GM19351 (cell line): ENCODE results near the gene GSTM5.
"Not testable (repeated sequence)": the region's sequence is repeated elsewhere in the genome, so short reads cannot be mapped to it uniquely, and the experiment has no call there.

Experiments used
- ATAC-seq: cut with Tn5 transposase; IDR thresholded peaks from one replicate; pipeline ENCODE4 v1.9.1; 2021; ENCODE audit warnings: mild to moderate bottlenecking, moderate library complexity; ENCODE audit not compliant: unreplicated experiment

The GSTM5 gene

DNA sequence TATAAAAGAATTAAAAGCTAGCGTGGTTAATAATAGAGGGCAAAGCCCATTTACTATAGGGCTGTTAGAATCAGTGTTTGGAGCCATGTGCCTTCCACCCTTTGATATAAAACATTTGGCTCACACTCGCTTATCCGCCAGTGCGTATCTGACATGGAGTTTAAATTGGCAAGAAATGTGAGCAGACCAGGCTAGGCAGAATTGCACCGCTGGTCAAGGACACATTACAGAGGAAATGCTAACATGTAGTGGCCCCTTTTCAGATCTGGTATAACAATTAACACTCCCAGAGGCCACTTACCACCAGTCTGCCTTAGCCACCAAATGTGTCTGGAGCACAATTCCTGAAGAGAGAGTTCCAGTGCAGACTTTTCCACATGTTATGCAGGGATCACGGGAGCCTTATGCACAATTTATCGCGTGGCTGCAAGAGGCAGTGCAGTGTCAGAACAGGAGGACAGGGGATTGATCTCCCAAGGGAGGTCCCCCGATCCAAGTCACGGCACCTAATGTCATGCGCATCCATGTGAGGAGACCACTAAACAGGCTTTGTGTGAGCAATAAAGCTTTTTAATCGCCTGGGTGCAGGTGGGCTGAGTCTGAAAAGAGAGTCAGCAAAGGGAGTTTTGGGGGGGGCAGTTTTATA, 14.8 kb downstream of the GSTM5 start:
- no peak for ATAC-seq

GRCh38 chr1:109728870-109729269, 16.8 kb downstream of the GSTM5 start:
- no peak for ATAC-seq

DNA sequence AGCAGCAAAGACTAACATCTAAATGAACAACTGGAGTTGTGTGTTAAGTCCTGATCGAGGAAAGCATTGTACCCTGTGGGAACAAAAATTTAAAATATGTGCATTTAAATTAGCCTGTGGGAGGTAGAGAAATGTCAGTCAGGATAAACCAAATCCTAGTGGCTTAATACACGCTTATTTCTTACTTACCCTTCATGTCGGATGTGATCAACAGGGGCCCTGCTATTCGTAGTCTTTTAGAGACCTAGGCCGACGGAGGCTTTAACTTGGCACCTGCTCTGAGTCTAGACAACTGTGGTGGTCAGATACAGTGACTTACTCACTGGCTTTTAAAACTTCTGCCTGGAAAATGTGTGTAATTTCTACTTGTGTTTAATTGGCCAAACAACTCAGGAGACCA, 18.6 kb downstream of the GSTM5 start:
- ATAC-seq = no peak

DNA sequence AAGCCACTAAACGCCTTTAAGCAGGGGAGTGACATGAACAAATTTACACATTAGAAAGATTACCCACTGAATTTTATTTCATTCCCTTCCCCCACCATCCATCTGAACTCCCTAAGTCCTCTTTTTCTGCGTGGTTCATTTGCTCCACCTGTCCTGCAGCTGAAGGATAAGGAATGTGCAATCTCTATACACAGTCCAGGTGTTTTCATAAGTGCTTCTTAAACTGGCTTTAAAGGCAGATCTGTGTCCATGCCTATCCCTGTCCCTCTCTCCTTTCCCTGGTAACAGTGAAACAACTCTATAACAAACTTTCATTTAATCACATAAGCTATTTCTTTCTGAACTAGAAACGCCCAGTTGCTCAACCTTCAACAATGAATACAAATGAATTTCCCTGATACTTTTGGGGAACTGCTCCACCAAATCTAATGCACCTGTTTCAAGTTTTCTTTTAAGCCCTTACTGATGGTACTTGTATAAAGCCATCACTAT, 20.4 kb downstream of the GSTM5 start:
- no peak for ATAC-seq

- no peak for ATAC-seq
These were observed 21.3 kb downstream of the GSTM5 start for GRCh38 chr1:109733236-109733870.

GRCh38 chr1:109739738-109740614, 27.9 kb downstream of the GSTM5 start:
- ATAC-seq = peak; percentile 92

DNA sequence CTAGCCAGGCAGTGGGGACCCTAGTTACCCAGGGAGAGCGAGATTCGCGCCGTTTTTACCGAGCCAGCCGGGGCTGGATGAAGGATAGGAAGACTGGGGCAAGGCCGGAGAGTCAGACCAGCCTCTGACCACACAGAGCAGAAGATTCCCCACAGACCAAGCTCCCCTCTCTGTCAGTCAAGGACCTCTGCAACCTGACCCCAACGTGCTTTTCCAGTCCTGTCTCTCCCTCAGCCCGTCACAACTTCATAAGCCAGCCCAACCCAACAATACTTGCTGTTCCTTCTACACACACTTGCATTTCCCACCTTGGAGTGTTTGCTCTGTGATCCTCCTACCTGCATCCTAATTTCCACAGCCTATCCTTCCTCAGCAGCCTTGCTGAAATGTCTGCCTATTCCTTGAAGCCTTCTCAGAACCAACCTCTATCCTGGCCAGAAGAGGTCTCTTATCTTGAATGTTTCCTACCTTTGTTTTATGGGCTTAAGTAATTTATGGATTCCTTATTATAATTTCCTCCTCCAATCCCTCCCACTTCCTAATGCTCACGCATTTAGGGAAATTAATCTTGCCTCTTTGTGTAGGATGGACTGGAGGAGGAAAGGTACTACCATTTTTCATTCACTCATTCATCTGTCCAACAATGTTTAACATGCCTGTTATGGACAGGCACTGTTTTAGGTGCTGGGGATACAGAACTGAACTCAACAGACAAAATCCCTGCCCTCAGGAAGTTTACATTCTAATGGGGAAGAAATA, 28.7 kb downstream of the GSTM5 start, which contains the start of gene GSTM3:
Gene GSTM3, minus strand, starts transcription at position 424 of the 759 bp plus-strand sequence. CDS start 751 bp downstream, outside the sequence.
- ATAC-seq = no peak

DNA sequence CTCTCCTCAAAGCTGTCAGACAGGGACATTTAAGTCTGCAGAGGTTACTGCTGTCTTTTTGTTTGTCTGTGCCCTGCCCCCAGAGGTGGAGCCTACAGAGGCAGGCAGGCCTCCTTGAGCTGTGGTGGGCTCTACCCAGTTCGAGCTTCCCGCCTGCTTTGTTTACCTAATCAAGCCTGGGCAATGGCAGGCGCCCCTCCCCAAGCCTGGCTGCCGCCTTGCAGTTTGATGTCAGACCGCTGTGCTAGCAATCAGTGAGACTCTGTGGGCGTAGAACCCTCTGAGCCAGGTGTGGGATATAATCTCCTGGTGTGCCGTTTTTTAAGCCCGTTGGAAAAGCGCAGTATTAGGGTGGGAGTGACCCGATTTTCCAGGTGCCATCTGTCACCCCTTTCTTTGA, 36.3 kb downstream of the GSTM5 start:
- ATAC-seq = not testable (repeated sequence)

DNA sequence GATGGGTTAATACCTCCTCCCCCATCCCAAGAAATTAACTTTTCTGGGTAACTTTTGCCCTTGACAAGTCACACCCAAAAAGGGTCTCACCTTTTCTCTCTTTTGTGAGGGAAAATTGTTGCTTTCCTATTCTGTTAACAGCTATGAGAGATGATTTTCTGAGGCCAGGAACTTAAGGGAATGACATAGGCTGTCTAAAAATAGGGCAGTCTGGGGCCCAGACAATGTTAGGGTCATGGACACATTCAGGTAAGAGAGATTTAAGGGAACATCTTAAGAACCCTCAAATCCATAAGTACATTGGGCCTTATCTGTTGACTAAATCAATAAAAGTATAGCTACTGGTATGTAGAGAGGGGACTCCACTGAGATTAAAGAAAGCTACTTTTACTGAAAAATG, 37.2 kb downstream of the GSTM5 start:
- no peak for ATAC-seq

- no peak for ATAC-seq
These were observed 38.3 kb downstream of the GSTM5 start for GRCh38 chr1:109750241-109750882.

GRCh38 chr1:109750920-109751319, 38.9 kb downstream of the GSTM5 start:
- ATAC-seq = no peak

DNA sequence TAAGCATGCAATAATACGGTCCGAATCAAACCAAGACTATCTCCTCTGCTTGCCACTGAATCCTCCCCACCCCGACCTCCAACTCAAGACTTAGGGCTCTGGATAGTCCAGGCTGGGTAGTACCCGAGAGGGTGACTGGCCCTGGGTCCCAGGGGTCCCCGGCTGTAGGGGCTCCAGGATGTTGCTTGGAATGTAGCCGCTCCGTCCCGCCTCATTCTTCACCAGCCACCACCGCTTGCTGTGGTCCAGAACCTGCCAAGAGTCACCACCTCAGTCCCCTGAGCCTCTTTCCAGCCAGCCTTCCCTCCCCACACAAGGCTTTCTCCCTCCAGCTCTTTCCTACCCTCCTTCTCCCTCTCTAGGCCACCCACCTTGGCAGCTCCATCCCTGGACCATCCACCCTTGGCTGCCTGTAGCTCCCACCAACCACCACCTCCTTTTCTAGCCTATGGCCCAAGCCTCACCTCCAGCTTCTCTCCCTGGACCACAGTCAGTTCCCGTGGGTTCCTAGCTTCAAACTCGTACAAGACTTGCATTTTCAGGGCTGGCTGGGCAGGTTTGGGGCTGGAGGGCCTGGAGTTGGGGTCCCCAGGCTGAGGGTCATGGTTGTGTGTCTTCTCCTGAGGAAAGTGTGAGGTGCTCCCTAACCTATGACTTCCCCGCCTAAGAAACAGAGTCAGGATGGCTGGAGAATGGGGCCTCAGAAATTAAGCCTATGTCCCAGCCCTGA, 39.6 kb downstream of the GSTM5 start:
- no peak for ATAC-seq

DNA sequence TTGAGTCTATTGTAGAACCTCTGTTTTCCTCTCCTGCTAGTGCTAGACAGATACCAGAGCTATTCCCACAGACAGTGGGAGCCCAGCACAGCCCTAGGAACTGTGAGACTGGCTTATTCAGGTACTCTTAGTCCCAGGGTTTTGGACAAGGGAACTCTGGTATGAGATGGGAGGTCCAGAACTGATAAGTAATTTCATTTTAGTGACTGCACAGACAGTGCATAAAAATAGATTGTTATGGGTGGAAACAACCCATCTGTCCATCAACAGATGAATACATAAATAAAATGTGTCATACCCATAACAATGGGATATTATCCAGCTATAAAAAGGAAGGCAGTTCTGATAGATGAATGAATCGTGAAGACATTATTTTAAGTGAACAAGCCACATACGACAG, 42.7 kb downstream of the GSTM5 start:
- no peak for ATAC-seq

- ATAC-seq = not testable (repeated sequence)
These were observed 44.3 kb downstream of the GSTM5 start for GRCh38 chr1:109756325-109756724.

- no peak for ATAC-seq
These were observed 44.9 kb downstream of the GSTM5 start for GRCh38 chr1:109756848-109757521.

DNA sequence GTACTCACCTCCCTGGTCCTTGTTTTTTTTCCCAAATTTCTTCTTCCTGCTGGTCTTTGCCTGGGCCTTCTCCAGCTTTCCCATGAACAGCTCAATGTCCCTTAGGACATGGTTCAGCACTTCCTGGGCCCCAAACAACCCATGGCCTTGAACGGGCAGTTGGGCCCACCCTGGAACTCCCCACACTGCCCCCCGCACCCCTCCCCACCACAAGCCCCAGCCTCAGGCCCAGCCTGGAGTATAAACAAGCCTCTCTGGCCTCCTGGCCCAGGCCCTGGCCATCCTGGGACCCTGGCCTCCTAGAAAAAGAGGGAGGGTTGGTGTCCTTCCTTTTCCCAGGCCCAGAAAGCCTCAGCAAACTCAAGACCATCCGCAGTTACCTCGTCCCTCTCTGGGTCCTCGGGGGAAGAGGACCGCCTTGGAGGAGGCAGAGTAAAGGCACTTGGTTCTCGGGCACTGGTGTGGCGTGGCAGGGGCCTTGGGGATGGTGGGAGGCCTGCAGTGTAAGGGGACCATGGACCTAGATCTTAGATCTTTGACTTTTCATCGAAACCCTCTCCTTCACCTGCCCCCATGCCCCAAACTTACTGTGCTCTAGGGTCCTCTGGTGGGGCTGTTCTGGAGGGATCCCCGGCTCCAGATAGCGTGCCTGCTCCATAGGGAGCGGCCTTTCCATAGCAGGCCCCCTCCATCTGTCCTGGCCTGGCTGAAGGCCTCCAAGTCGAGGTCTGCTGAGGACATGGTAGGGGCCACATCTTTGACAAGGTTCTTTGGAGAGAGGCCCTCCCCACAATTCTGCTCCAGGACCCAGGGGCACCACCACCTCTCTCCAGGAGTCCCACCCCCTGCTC, 46.1 kb downstream of the GSTM5 start:
- ATAC-seq = no peak

GRCh38 chr1:109759513-109760334, 47.7 kb downstream of the GSTM5 start:
- ATAC-seq = no peak
